Gastroesophageal sphincter (tissue), 4 donors: ENCODE data around the gene KIRREL3. TPM values are rescaled to one million over a fixed set of nuclear protein-coding genes. Genes with fewer than 3 reads are reported as not detected.

Experiments used
- ATAC-seq: fragments of 150-250 bp; one replicate; pipeline ENCODE4 v1.9.1; 2016; ENCODE audit warnings: mild to moderate bottlenecking, moderate library complexity
- H3K27ac ChIP-seq, 4 donors: fragments of 200-600 bp; sonication (generic) in 3 of 4; 1 replicate in 3 of 4; 2 replicates in 1 of 4; pipeline ENCODE4 v1.5.1; 2016 to 2019
- H3K27me3 ChIP-seq: fragments of 200-600 bp; sonication (generic); one replicate; pipeline ENCODE4 v1.5.1; 2019
- H3K36me3 ChIP-seq, 2 donors: fragments of 200-600 bp; sonication (generic); one replicate each; pipeline ENCODE4 v1.5.1; 2019; ENCODE audit warnings: control low read depth in 1 of 2
- H3K4me1 ChIP-seq, 3 donors: fragments of 200-600 bp; sonication (generic); 1 replicate in 2 of 3; 2 replicates in 1 of 3; pipeline ENCODE4 v1.5.1; 2016 to 2019; ENCODE audit warnings: control low read depth in 2 of 3
- H3K4me3 ChIP-seq, 2 donors: fragments of 200-600 bp; sonication (generic); one replicate each; pipeline ENCODE4 v1.5.1; 2019; ENCODE audit warnings: mild to moderate bottlenecking in 1 of 2, moderate library complexity in 1 of 2
- H3K9me3 ChIP-seq, 3 donors: fragments of 200-600 bp; sonication (generic); one replicate each; pipeline ENCODE4 v1.5.1; 2017 to 2019; ENCODE audit warnings: control low read depth in 2 of 3
- CTCF ChIP-seq, 4 experiments: fragments of 200-600 bp in 2 of 4; fragments of 450-650 bp in 2 of 4; sonication (generic) in 1 of 4; IDR thresholded peaks; one replicate each; pipeline ENCODE4 v1.5.1; 2017 to 2019; ENCODE audit warnings: antibody characterized with exemption in 4 of 4, mild to moderate bottlenecking in 2 of 4, moderate library complexity in 2 of 4
- EP300 ChIP-seq: sonication (generic); formaldehyde crosslinking; IDR thresholded peaks from one replicate; pipeline ENCODE4 v1.6.1; 2017; ENCODE audit warnings: antibody characterized with exemption, mild to moderate bottlenecking
- POLR2A ChIP-seq, 2 donors: fragments of 450-650 bp; IDR thresholded peaks; one replicate each; pipeline ENCODE4 v1.6.1; 2017; ENCODE audit warnings: antibody characterized with exemption in 2 of 2, mild to moderate bottlenecking in 2 of 2, moderate library complexity in 1 of 2
- POLR2AphosphoS5 ChIP-seq: sonication (generic); formaldehyde crosslinking; IDR thresholded peaks from one replicate; pipeline ENCODE4 v1.6.1; 2017; ENCODE audit warnings: antibody characterized with exemption
- WGBS, 2 donors: methylation state at CpG; one replicate each; pipeline ENCODE4 v1.1.5; 2018; ENCODE audit warnings: low coverage in 1 of 2; 5-methylcytosine and 5-hydroxymethylcytosine counted together
- total RNA-seq, 4 donors: library from RNA; depleted of rRNA; stranded (reverse); fragments of >200 nt; gene quantifications; one replicate each; pipeline ENCODE4 v1.1.0, GENCODE V29; 2016

The KIRREL3 gene
- total RNA-seq, 4 donors from 2014 or later = 0.54 to 3.9 (median 1.4) TPM

- ATAC-seq = no peak
- H3K4me3 ChIP-seq = no peak overlapping the region
- no peak overlapping the region for H3K27ac ChIP-seq
- peaks cover 3% of the 10 kb centered on the region for H3K27me3 ChIP-seq
- no peaks in the 10 kb centered on the region for H3K36me3 ChIP-seq
- 41 to 55% methylated on average over 2 to 5 of the region's 12 CpGs for WGBS, 2 donors
- no peak for TF ChIP-seq POLR2A (IDR thresholded peaks at IDR 0.05)
- no peak for TF ChIP-seq CTCF (IDR thresholded peaks at IDR 0.05)
- TF ChIP-seq EP300 = no peak
- no peak for TF ChIP-seq POLR2AphosphoS5
- no peaks in the 10 kb centered on the region for H3K4me1 ChIP-seq
- no peaks in the 10 kb centered on the region for H3K9me3 ChIP-seq
These were observed 514.5 kb downstream of the KIRREL3 start for GRCh38 chr11:126485986-126486635.

- WGBS, 2 donors = 50 to 79% methylated on average over 2 to 8 of the region's 10 CpGs
- H3K9me3 ChIP-seq = no peaks in the 10 kb centered on the region
- no peaks in the 10 kb centered on the region for H3K36me3 ChIP-seq
- H3K4me3 ChIP-seq = no peak overlapping the region
- H3K4me1 ChIP-seq = peaks cover 0 to 8% (median 0%) of the 10 kb centered on the region in 3 donors
- H3K27ac ChIP-seq = no peak overlapping the region
- peaks cover 3% of the 10 kb centered on the region for H3K27me3 ChIP-seq
- no peak for ATAC-seq
- TF ChIP-seq EP300 = no peak
- TF ChIP-seq CTCF (IDR thresholded peaks at IDR 0.05) = no peak
- no peak for TF ChIP-seq POLR2AphosphoS5
- no peak for TF ChIP-seq POLR2A (IDR thresholded peaks at IDR 0.05)
These were observed 515.4 kb downstream of the KIRREL3 start for GRCh38 chr11:126485021-126485792.

GRCh38 chr11:126484266-126484665 is 516.3 kb downstream of the KIRREL3 start:
- Histone ChIP-seq H3K27me3 (peaks cover 3% of the 10 kb centered on the region), H3K4me1 (peaks cover 0 to 10% (median 0%) of the 10 kb centered on the region in 3 donors), H3K4me3 (no peak overlapping the region), H3K36me3 (no peaks in the 10 kb centered on the region), H3K27ac (no peak overlapping the region), H3K9me3 (no peaks in the 10 kb centered on the region)
- 63 to 76% methylated on average over 1 to 2 of the region's 2 CpGs for WGBS, 2 donors
- no peak for TF ChIP-seq POLR2A (IDR thresholded peaks at IDR 0.05)
- no peak for TF ChIP-seq CTCF (IDR thresholded peaks at IDR 0.05)
- no peak for TF ChIP-seq EP300
- no peak for TF ChIP-seq POLR2AphosphoS5
- no peak for ATAC-seq

- TF ChIP-seq POLR2AphosphoS5 = no peak
- TF ChIP-seq EP300 = no peak
- no peak for TF ChIP-seq CTCF (IDR thresholded peaks at IDR 0.05)
- no peak for TF ChIP-seq POLR2A (IDR thresholded peaks at IDR 0.05)
- Histone ChIP-seq H3K27me3 (peaks cover 3% of the 10 kb centered on the region), H3K36me3 (no peaks in the 10 kb centered on the region), H3K4me1 (peaks cover 0 to 10% (median 0%) of the 10 kb centered on the region in 3 donors), H3K27ac (no peak overlapping the region), H3K9me3 (no peaks in the 10 kb centered on the region), H3K4me3 (no peak overlapping the region)
- ATAC-seq = no peak
- WGBS, 2 donors = 85 to 89% methylated on average over 2 of the region's 4 CpGs
These were observed 516.9 kb downstream of the KIRREL3 start for GRCh38 chr11:126483621-126484195.
